Islet precursor cell (in vitro differentiated cells): ENCODE results near the gene GPRC5D.

Source experiments
- DNase-seq: peaks from one replicate; pipeline ENCODE4 v3.0.0-alpha.2; 2018

GPRC5D gene

GRCh38 chr12:12903642-12904609 lies 48.0 kb downstream of the GPRC5D start:
- DNase-seq, result peak; percentile 65

- DNase-seq, result no peak
Measured at GRCh38 chr12:12902036-12902435, 49.9 kb downstream of the GPRC5D start.

- DNase-seq, result peak; percentile 84
Measured at GRCh38 chr12:12901158-12901791, 50.7 kb downstream of the GPRC5D start.

GRCh38 chr12:12900786-12901157 lies 51.2 kb downstream of the GPRC5D start:
- no peak for DNase-seq

DNA sequence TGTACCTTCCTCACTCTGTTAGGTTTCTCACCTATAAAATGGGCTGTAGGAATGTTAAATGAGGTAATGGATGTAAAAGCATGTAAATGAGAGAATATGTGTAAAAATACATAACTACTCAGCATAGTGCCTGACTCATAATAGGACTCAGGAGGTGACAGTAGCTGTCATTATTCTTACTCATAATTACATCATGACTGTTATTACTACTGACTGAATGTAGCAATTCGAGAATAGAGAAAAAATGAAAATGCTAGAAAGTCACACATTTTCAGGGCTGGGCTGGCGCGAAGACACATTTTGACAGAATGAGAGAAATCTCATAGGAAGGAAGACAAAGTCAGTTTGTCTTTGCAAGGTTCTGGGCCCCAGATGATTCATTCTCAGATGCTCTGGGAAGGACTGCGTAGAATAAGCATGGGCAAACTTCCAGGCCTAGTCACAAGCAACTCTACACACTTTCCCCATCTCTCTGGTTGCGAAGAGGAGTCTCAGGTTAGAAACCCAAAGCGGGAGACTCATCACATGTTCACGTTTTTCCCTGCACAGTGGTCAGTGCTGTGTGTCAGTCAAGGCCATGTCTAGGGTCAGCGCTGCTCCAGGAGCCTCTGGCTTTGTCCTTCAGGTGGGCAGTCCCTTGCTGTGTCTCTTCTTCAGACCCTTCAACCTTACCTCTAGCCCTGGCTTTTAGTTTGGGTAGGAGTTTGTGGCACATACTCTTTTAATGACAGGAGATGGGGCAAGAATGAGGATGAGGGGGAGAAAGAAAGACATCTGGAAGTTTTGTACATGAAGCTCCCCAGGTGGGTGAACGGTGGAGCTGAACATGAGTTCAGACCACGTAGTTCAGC lies 52.2 kb downstream of the GPRC5D start:
- DNase-seq, result no peak

DNA sequence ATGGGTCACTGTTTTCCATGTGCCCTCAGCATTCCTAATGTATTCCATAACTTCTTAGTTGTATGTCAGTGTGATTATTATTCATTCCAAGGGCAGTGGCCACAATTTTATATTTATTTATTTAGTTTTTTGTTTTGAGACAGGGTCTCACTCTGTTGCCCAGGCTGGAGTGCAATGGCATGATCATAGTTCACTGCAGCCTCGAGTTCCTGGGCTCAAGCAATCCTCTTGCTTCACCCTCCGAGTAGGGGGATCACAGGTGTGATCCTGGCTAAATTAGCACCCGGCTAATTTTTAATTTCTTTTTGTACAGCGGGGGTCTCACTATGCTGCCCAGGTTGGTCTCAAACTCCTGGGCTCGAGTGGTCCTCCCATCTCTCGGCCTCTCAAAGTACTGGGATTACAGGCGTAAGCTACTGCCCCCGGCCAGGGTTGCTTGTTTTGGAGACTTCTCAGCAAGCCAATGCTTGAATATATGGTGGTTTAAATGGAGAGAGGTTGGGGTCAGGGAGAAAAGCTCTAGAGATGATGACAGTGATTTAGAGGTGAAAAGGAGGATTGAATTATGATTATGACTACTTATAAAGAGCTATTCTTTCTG lies 53.0 kb downstream of the GPRC5D start:
- no peak for DNase-seq

DNA sequence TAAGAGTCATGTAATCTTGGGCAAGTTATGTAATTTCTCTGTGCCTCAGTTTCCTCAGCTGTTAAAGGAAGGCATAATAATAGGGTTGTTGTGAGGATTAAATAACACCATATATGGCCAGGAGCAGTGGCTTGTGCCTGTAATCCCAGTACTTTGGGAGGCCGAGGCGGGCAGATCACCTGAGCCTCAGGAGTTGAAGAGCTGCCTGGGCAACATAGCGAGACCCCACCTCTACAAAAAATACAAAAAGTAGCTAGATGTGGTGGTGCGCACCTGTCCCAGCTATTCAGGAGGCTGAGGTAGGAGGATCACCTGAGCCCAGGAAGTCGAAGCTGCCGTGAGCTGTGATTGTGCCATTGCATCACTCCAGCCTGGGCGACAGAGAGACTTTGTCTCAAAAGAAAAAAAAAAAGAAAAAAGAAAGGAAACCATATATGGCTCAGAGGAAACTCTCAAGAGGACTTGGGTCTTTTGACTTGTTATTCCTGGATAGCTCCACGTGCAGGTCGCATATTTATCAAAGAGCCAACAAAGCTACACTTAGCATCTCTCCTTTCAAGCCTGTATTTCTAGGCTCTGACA lies 53.7 kb downstream of the GPRC5D start:
- no peak for DNase-seq

DNA sequence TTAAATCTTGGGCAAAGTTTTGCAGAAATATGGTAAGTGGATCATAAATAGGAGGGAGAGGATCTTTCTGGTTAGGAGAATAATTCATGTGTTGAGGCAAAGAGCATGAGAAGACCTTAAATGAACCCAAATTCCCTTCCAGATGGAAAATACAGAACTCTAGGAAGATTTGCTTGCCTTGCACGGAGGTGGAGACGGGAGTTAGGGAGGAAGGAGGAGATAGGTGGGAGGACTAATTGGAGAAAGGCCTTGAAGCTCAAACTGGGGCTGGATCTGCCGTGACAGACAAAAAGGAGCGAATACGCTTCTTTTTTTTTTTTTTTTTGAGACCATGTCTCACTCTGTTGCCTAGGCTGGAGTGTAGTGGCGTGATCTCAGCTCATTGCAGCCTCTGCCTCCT lies 54.7 kb downstream of the GPRC5D start:
- DNase-seq, result no peak

DNA sequence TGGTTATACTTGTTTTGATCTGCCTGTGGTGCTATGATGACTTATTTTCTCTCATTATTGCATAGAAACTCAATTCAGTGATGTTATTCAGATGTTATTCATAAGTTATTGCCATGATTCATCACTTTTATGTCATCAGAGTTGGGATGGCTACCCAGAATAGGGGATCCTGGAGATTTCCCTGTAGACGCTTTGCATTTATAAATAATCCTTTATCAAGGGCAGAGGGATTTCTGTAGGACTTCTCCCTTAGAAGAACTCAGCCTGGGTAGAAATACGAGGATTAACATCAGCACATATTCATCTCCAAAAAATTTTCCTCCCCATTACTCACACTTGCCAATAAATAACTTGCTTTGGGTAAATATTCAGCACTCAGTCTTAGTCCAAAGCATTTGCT lies 55.7 kb downstream of the GPRC5D start:
- no peak for DNase-seq

GRCh38 chr12:12893438-12893837 lies 58.5 kb downstream of the GPRC5D start:
- no peak for DNase-seq

DNA sequence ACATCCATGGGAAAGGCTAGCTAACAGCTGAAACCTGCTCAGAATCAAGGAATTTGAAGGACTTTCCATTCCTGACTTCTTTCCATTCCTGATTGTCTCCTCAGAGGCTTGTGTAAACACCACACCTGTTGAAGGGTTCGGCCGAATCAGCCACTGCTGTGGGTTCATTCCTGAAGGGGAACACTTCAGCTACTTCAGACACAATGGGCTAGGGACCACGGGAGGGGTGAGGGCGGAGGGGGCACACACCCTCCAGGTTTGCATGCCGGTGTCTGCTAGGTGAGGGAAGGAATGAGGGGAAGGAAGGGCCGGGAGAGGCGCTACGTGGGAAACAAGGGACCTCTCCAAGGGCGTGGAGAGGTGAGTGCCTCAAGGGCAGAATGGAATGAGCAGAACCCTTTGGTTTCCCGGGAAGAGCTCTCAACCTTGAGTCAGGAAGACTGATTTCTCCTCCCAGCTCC lies 59.3 kb downstream of the GPRC5D start:
- peak; percentile 87 for DNase-seq

DNA sequence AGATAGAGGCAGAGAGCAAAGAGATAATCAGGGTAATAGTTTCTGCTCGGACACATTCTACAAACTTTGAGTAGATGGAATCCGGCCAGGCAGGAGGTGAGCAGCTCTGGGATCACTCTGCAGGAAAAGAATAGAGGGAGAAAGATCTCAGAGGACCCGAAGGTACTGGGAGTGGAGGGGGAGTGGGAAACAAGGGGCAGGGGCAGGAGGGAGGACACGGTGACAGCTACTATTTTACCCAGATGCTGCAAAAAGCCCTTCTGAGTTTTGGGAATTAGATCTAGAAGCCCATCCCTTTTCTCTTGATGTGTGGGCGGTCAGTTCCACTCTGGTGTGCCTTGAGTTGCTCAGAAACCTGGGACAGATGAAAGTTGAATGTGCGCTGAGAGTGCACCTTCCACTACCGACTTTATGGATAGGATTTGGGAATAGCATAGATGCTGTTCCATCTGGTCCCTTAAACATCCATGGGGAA lies 60.1 kb downstream of the GPRC5D start:
- DNase-seq, result peak; percentile 56

GRCh38 chr12:12891080-12891880 lies 60.7 kb downstream of the GPRC5D start, which contains the start of gene GPRC5A:
GPRC5A (plus strand) TSS chr12:12891562; CDS start chr12:12908250, 16,688 bp downstream.
- peak; percentile 97 for DNase-seq
